Sciatic nerve (tissue), 2 donors: ENCODE data around the gene LDLRAD4. TPM values are rescaled to one million over a fixed set of nuclear protein-coding genes. Genes with fewer than 3 reads are reported as not detected.
A peak's percentile ranks its signal among the peaks of the same experiment; 100 is the strongest.

Source experiments
- ATAC-seq: fragments of 200-7000 bp; cut with Tn5 transposase; one replicate; pipeline ENCODE4 v1.9.1; 2020; ENCODE audit warnings: mild to moderate bottlenecking, moderate library complexity
- DNase-seq: peaks from one replicate; pipeline ENCODE4 v3.0.0-alpha.2; 2020; ENCODE audit warnings: low spot score
- intact Hi-C: fragments of 100-400 bp; cut with DNase I; formaldehyde crosslinking; loops from one replicate; pipeline ENCODE4 v1.14.2; 2022
- total RNA-seq: library from RNA; stranded (reverse); fragmentation: NEBNext Ultra II Directional; extraction: Animal tissue kit (Norgen Biotek cat#: 25700); gene quantifications from one replicate; pipeline ENCODE4 v1.2.1, GENCODE V29; 2021
- donor health status: DM: no; HTN: no; CAD: no.
- donor health status: DM: no; HTN: no; CAD: no.

LDLRAD4 gene
- total RNA-seq, 1 donor from 2014 or later = 27.1 TPM

GRCh38 chr18:13313006-13313686 is 94.6 kb downstream of the LDLRAD4 start:
- ATAC-seq = no peak

GRCh38 chr18:13315000-13315399 is 96.4 kb downstream of the LDLRAD4 start:
- intact Hi-C loops = no loop called here
- DNase-seq (no peak), ATAC-seq (no peak)

More at GRCh38 chr18:13313006-13313686, 94.6 kb downstream of the LDLRAD4 start:
- intact Hi-C loops = no loop called here
- DNase-seq = no peak

- no peak for ATAC-seq
These were observed 97.5 kb downstream of the LDLRAD4 start for GRCh38 chr18:13316063-13316462.

GRCh38 chr18:13317801-13318200 is 99.2 kb downstream of the LDLRAD4 start:
- DNase-seq = no peak
- intact Hi-C loops = no loop called here
- ATAC-seq = no peak

More at GRCh38 chr18:13316063-13316462, 97.5 kb downstream of the LDLRAD4 start:
- no peak for DNase-seq
- intact Hi-C loops = no loop called here

- ATAC-seq = peak; percentile 63
- intact Hi-C loops = no loop called here
- no peak for DNase-seq
These were observed 100.4 kb downstream of the LDLRAD4 start for GRCh38 chr18:13318731-13319501.

- intact Hi-C loops = no loop called here
- ATAC-seq (peak; percentile 67), DNase-seq (no peak)
These were observed 101.1 kb downstream of the LDLRAD4 start for GRCh38 chr18:13319629-13320028.

- no peak for DNase-seq
- ATAC-seq = peak; percentile 52
- intact Hi-C loops = no loop called here
These were observed 101.5 kb downstream of the LDLRAD4 start for GRCh38 chr18:13320096-13320495.

- intact Hi-C loops = no loop called here
- no peak for ATAC-seq
These were observed 102.4 kb downstream of the LDLRAD4 start for GRCh38 chr18:13320891-13321425.

GRCh38 chr18:13321923-13322322 is 103.4 kb downstream of the LDLRAD4 start:
- DNase-seq (no peak), ATAC-seq (no peak)
- intact Hi-C loops = no loop called here

More at GRCh38 chr18:13320891-13321425, 102.4 kb downstream of the LDLRAD4 start:
- DNase-seq = no peak

- ATAC-seq = no peak
- DNase-seq = no peak
- intact Hi-C loops = no loop called here
These were observed 104.6 kb downstream of the LDLRAD4 start for GRCh38 chr18:13323186-13323585.

GRCh38 chr18:13324880-13325279 is 106.3 kb downstream of the LDLRAD4 start:
- intact Hi-C loops = no loop called here
- DNase-seq (no peak), ATAC-seq (no peak)

GRCh38 chr18:13328213-13328612 is 109.7 kb downstream of the LDLRAD4 start:
- DNase-seq (no peak), ATAC-seq (no peak)
- intact Hi-C loops = no loop called here

GRCh38 chr18:13330996-13331395 is 112.4 kb downstream of the LDLRAD4 start:
- ATAC-seq = no peak
- no peak for DNase-seq

GRCh38 chr18:13331846-13332245 is 113.3 kb downstream of the LDLRAD4 start:
- DNase-seq = no peak
- ATAC-seq = no peak
- intact Hi-C loops = no loop called here

More at GRCh38 chr18:13330996-13331395, 112.4 kb downstream of the LDLRAD4 start:
- intact Hi-C loops = no loop called here

GRCh38 chr18:13332874-13333273 is 114.3 kb downstream of the LDLRAD4 start:
- ATAC-seq = no peak
- no peak for DNase-seq
- intact Hi-C loops = no loop called here

GRCh38 chr18:13335903-13336302 is 117.3 kb downstream of the LDLRAD4 start:
- ATAC-seq = no peak
- intact Hi-C loops = no loop called here
- DNase-seq = no peak

GRCh38 chr18:13336841-13337240 is 118.3 kb downstream of the LDLRAD4 start:
- ATAC-seq (no peak), DNase-seq (no peak)
- intact Hi-C loops = no loop called here

GRCh38 chr18:13337369-13337768 is 118.8 kb downstream of the LDLRAD4 start:
- ATAC-seq = no peak
- intact Hi-C loops = no loop called here
- DNase-seq = no peak

GRCh38 chr18:13338318-13338717 is 119.8 kb downstream of the LDLRAD4 start:
- ATAC-seq (no peak), DNase-seq (no peak)
- intact Hi-C loops = no loop called here

GRCh38 chr18:13339653-13340052 is 121.1 kb downstream of the LDLRAD4 start:
- intact Hi-C loops = no loop called here
- no peak for ATAC-seq
- no peak for DNase-seq
